BJ (cell line): ENCODE results near the gene ANKRD11. TPM values are rescaled to one million over a fixed set of nuclear protein-coding genes. Genes with fewer than 3 reads are reported as not detected.

ENCODE experiments used
- CTCF ChIA-PET: fragments of 350-600 bp; formaldehyde crosslinking; extraction: SDS; loops from one replicate; lab custom pipeline; 2021; ENCODE audit warnings: antibody characterized with exemption, inconsistent platforms; lab: Yijun Ruan, JAX
- POLR2A ChIA-PET: fragments of 300-600 bp; sonication (Branson Sonifier 250); formaldehyde crosslinking; extraction: SDS; loops from one replicate; lab custom pipeline; 2021; ENCODE audit warnings: antibody characterized with exemption; lab: Charles Lee
- DNase-seq: peaks from one replicate; pipeline ENCODE4 v3.0.0-alpha.2; 2011; ENCODE audit warnings: low read depth
- H3K27me3 ChIP-seq: 2 replicates; pipeline ENCODE4 v1.6.0; 2011; ENCODE audit warnings: low read length; ENCODE audit not compliant: control insufficient read depth, insufficient read depth
- H3K36me3 ChIP-seq: 2 replicates; pipeline ENCODE4 v1.5.1; 2011; ENCODE audit warnings: low read length; ENCODE audit not compliant: control insufficient read depth, insufficient read depth
- H3K4me3 ChIP-seq: 2 replicates; pipeline ENCODE4 v1.5.1; 2011; ENCODE audit warnings: low read depth, mild to moderate bottlenecking, control low read depth, low read length
- polyA plus RNA-seq: library from polyadenylated mRNA; depleted of rRNA; stranded (reverse); fragments of >200 nt; gene quantifications from 2 replicates; pipeline ENCODE4 v1.2.3, GENCODE V29; 2011
- TF ChIP-seq, protein P1 (sequence below): IDR thresholded peaks from 2 replicates; pipeline ENCODE4 v1.5.1; 2011; ENCODE audit warnings: low read depth, mild to moderate bottlenecking, control low read depth, inconsistent platforms, low read length, moderate library complexity; ENCODE audit not compliant: insufficient read depth

ANKRD11 gene
- polyA plus RNA-seq, 1 experiment: 61.8 TPM

- CTCF ChIA-PET: no interaction called here
Observed at GRCh38 chr16:89346869-89347268, 143.5 kb downstream of the ANKRD11 start.

DNA sequence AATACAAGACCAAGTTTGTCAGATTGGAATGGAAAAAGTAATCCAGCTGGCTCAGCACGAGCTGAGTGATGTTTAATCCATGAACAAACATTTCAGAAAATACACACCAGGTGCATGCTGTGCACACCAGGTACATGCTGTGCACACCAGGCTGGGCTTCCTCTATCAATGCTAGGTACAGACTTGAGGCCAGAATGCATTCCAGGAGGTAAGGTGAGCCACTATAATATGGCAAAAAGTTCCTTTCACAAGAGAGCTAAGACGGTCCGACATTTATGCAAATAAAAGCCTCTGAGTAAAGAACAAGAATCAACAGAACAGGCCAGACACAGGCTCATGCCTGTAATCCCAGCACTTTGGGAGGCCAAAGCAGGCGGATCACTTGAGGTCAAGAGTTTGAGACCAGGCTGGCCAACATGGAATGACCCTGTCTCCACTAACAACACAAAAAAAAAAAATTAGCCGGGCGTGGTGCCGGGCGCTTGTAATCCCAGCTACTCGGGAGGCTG is 144.7 kb downstream of the ANKRD11 start:
- DNase-seq: no peak
- Histone ChIP-seq H3K4me3 (no peak overlapping the region), H3K27me3 (no peaks in the 10 kb centered on the region), H3K36me3 (no peaks in the 10 kb centered on the region)
- ChIA-PET CTCF (interaction anchor here (3.2 kb wide), 1 partner anchor 163 kb away, joined by 9 read pairs; the partner anchor contains the start of gene SPG7), POLR2A (no interaction called here)
- TF ChIP-seq, protein P1, sequence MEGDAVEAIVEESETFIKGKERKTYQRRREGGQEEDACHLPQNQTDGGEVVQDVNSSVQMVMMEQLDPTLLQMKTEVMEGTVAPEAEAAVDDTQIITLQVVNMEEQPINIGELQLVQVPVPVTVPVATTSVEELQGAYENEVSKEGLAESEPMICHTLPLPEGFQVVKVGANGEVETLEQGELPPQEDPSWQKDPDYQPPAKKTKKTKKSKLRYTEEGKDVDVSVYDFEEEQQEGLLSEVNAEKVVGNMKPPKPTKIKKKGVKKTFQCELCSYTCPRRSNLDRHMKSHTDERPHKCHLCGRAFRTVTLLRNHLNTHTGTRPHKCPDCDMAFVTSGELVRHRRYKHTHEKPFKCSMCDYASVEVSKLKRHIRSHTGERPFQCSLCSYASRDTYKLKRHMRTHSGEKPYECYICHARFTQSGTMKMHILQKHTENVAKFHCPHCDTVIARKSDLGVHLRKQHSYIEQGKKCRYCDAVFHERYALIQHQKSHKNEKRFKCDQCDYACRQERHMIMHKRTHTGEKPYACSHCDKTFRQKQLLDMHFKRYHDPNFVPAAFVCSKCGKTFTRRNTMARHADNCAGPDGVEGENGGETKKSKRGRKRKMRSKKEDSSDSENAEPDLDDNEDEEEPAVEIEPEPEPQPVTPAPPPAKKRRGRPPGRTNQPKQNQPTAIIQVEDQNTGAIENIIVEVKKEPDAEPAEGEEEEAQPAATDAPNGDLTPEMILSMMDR: no peak

More at GRCh38 chr16:89346869-89347268, 143.5 kb downstream of the ANKRD11 start:
- H3K27me3 ChIP-seq: no peaks in the 10 kb centered on the region
- TF ChIP-seq, protein P1: no peak
- peaks cover 2% of the 10 kb centered on the region for H3K36me3 ChIP-seq
- POLR2A ChIA-PET: no interaction called here
- H3K4me3 ChIP-seq: no peak overlapping the region
- no peak for DNase-seq

- ChIA-PET POLR2A (interaction anchor here (0.5 kb wide), 1 partner anchor 132 kb away, joined by 3 read pairs; no protein-coding TSS in a partner anchor), CTCF (interaction anchor here (1.1 to 3.2 kb wide), 2 partner anchors 105 to 164 kb away, joined by 3 to 9 read pairs; partner anchors contain the start of gene SPG7)
- no peak for DNase-seq
- TF ChIP-seq, protein P1: 0 out of 2 replicates have a peak, but pooled peaks have one; percentile 14
- Histone ChIP-seq H3K36me3 (no peaks in the 10 kb centered on the region), H3K4me3 (no peak overlapping the region), H3K27me3 (no peaks in the 10 kb centered on the region)
Observed at GRCh38 chr16:89344846-89345611, 145.3 kb downstream of the ANKRD11 start.

GRCh38 chr16:89344458-89344834 is 145.9 kb downstream of the ANKRD11 start:
- CTCF ChIA-PET: interaction anchor here (1.1 to 3.2 kb wide), 3 partner anchors 10 to 164 kb away, joined by 3 to 9 read pairs (median 6); partner anchors contain the start of gene SPG7
- no peak for DNase-seq
- POLR2A ChIA-PET: no interaction called here
- no peaks in the 10 kb centered on the region for H3K27me3 ChIP-seq
- TF ChIP-seq, protein P1: no peak
- no peak overlapping the region for H3K4me3 ChIP-seq
- no peaks in the 10 kb centered on the region for H3K36me3 ChIP-seq
